MM.1S (cell line): ENCODE results near the gene TMX1.

Experiments
- CTCF ChIP-seq: fragments of 300-600 bp; sonication (generic); IDR thresholded peaks from 2 replicates; pipeline ENCODE4 v1.5.1; 2016; ENCODE audit warnings: antibody characterized with exemption, low read length, mixed read lengths
- EZH2 ChIP-seq: fragments of 300-600 bp; sonication (generic); optimal IDR thresholded peaks from 2 replicates; pipeline ENCODE3; 2017; ENCODE audit warnings: low read depth, mild to moderate bottlenecking, antibody characterized with exemption, low read length, mixed read lengths

- TF ChIP-seq CTCF (no peak), EZH2 (no peak)
Observed at GRCh38 chr14:51277753-51278415, 37.8 kb downstream of the TMX1 start.
